HEK293 (cell line): Measurements from ENCODE around the gene VPS33A.

Source experiments
- BCL11B ChIP-seq: fragments of 450-650 bp; formaldehyde crosslinking; IDR thresholded peaks from 2 replicates; pipeline ENCODE4 v1.5.1; 2016; ENCODE audit warnings: low read depth, missing biosample characterization, missing genetic modification characterization
- GLIS2 ChIP-seq: fragments of 450-650 bp; formaldehyde crosslinking; IDR thresholded peaks from 2 replicates; pipeline ENCODE4 v1.5.1; 2016; ENCODE audit warnings: missing biosample characterization, missing genetic modification characterization
- HIC1 ChIP-seq: fragments of 450-650 bp; formaldehyde crosslinking; IDR thresholded peaks from 2 replicates; pipeline ENCODE4 v1.5.1; 2016; ENCODE audit warnings: missing biosample characterization, missing genetic modification characterization
- KLF1 ChIP-seq: fragments of 450-650 bp; formaldehyde crosslinking; IDR thresholded peaks from 2 replicates; pipeline ENCODE4 v1.5.1; 2016; ENCODE audit warnings: missing biosample characterization, missing genetic modification characterization
- KLF8 ChIP-seq: fragments of 450-650 bp; formaldehyde crosslinking; IDR thresholded peaks from 2 replicates; pipeline ENCODE4 v1.5.1; 2016; ENCODE audit warnings: missing biosample characterization, missing genetic modification characterization
- MEIS1 ChIP-seq: sonication (generic); formaldehyde crosslinking; IDR thresholded peaks from 2 replicates; pipeline ENCODE4 v1.8.1; 2022; ENCODE audit warnings: missing genetic modification reagents, mild to moderate bottlenecking, borderline replicate concordance
- OSR2 ChIP-seq: fragments of 450-650 bp; formaldehyde crosslinking; IDR thresholded peaks from 2 replicates; pipeline ENCODE4 v1.5.1; 2016; ENCODE audit warnings: missing biosample characterization, missing genetic modification characterization
- REPIN1 ChIP-seq: fragments of 450-650 bp; formaldehyde crosslinking; IDR thresholded peaks from 2 replicates; pipeline ENCODE4 v1.5.1; 2017; ENCODE audit warnings: missing biosample characterization, missing genetic modification characterization, low read depth
- SALL2 ChIP-seq: fragments of 450-650 bp; formaldehyde crosslinking; IDR thresholded peaks from 2 replicates; pipeline ENCODE4 v1.5.0; 2017; ENCODE audit warnings: missing biosample characterization, mild to moderate bottlenecking, missing genetic modification characterization, borderline replicate concordance
- SCRT2 ChIP-seq: fragments of 450-650 bp; formaldehyde crosslinking; IDR thresholded peaks from 2 replicates; pipeline ENCODE4 v1.5.1; 2016; ENCODE audit warnings: missing biosample characterization, missing genetic modification characterization
- YY2 ChIP-seq: fragments of 450-650 bp; formaldehyde crosslinking; IDR thresholded peaks from 2 replicates; pipeline ENCODE4 v1.5.1; 2016; ENCODE audit warnings: missing biosample characterization, missing genetic modification characterization
- ZBTB6 ChIP-seq: fragments of 450-650 bp; formaldehyde crosslinking; IDR thresholded peaks from 2 replicates; pipeline ENCODE4 v1.5.1; 2017; ENCODE audit warnings: missing biosample characterization, missing genetic modification characterization
- ZBTB8A ChIP-seq: fragments of 450-650 bp; formaldehyde crosslinking; IDR thresholded peaks from 2 replicates; pipeline ENCODE4 v1.5.1; 2016; ENCODE audit warnings: missing biosample characterization, missing genetic modification characterization
- ZFP37 ChIP-seq: fragments of 450-650 bp; formaldehyde crosslinking; IDR thresholded peaks from 2 replicates; pipeline ENCODE4 v1.5.1; 2016; ENCODE audit warnings: missing biosample characterization, missing genetic modification characterization
- ZNF133 ChIP-seq: fragments of 450-650 bp; formaldehyde crosslinking; IDR thresholded peaks from 2 replicates; pipeline ENCODE4 v1.5.1; 2016; ENCODE audit warnings: missing biosample characterization, missing genetic modification characterization
- ZNF155 ChIP-seq: fragments of 450-650 bp; formaldehyde crosslinking; IDR thresholded peaks from 2 replicates; pipeline ENCODE4 v1.5.1; 2016; ENCODE audit warnings: missing biosample characterization, missing genetic modification characterization
- ZNF18 ChIP-seq: fragments of 450-650 bp; formaldehyde crosslinking; IDR thresholded peaks from 2 replicates; pipeline ENCODE4 v1.5.1; 2016; ENCODE audit warnings: missing biosample characterization, missing genetic modification characterization
- ZNF221 ChIP-seq: fragments of 450-650 bp; formaldehyde crosslinking; IDR thresholded peaks from 2 replicates; pipeline ENCODE4 v1.5.1; 2017; ENCODE audit warnings: missing biosample characterization, missing genetic modification characterization, borderline replicate concordance
- ZNF248 ChIP-seq: fragments of 450-650 bp; formaldehyde crosslinking; IDR thresholded peaks from 2 replicates; pipeline ENCODE4 v1.5.1; 2017; ENCODE audit warnings: missing biosample characterization, missing genetic modification characterization
- ZNF311 ChIP-seq: fragments of 450-650 bp; formaldehyde crosslinking; IDR thresholded peaks from 2 replicates; pipeline ENCODE4 v1.5.1; 2017; ENCODE audit warnings: missing biosample characterization, missing genetic modification characterization, borderline replicate concordance
- ZNF362 ChIP-seq: fragments of 450-650 bp; formaldehyde crosslinking; IDR thresholded peaks from 2 replicates; pipeline ENCODE4 v1.5.1; 2016; ENCODE audit warnings: missing biosample characterization, missing genetic modification characterization
- ZNF416 ChIP-seq: fragments of 450-650 bp; formaldehyde crosslinking; IDR thresholded peaks from 2 replicates; pipeline ENCODE4 v1.5.1; 2016; ENCODE audit warnings: missing biosample characterization, missing genetic modification characterization
- ZNF433 ChIP-seq: fragments of 450-650 bp; formaldehyde crosslinking; IDR thresholded peaks from 2 replicates; pipeline ENCODE4 v1.5.1; 2016; ENCODE audit warnings: missing biosample characterization, missing genetic modification characterization, low read depth
- ZNF473 ChIP-seq: fragments of 450-650 bp; formaldehyde crosslinking; IDR thresholded peaks from 2 replicates; pipeline ENCODE4 v1.5.1; 2017; ENCODE audit warnings: missing biosample characterization, missing genetic modification characterization
- ZNF488 ChIP-seq: fragments of 450-650 bp; formaldehyde crosslinking; IDR thresholded peaks from 2 replicates; pipeline ENCODE4 v1.5.1; 2016; ENCODE audit warnings: missing biosample characterization, missing genetic modification characterization
- ZNF544 ChIP-seq: fragments of 450-650 bp; formaldehyde crosslinking; IDR thresholded peaks from 2 replicates; pipeline ENCODE4 v1.5.0; 2017; ENCODE audit warnings: missing biosample characterization, missing genetic modification characterization
- ZNF548 ChIP-seq: fragments of 450-650 bp; formaldehyde crosslinking; IDR thresholded peaks from 2 replicates; pipeline ENCODE4 v1.5.1; 2016; ENCODE audit warnings: missing biosample characterization, missing genetic modification characterization
- ZNF555 ChIP-seq: fragments of 450-650 bp; formaldehyde crosslinking; conservative IDR thresholded peaks from 2 replicates; pipeline ENCODE4 v1.5.1; 2017; ENCODE audit warnings: missing biosample characterization, mild to moderate bottlenecking, missing genetic modification characterization, inconsistent platforms
- ZNF558 ChIP-seq: fragments of 450-650 bp; formaldehyde crosslinking; IDR thresholded peaks from 2 replicates; pipeline ENCODE4 v1.5.1; 2016; ENCODE audit warnings: missing biosample characterization, missing genetic modification characterization
- ZNF560 ChIP-seq: fragments of 450-650 bp; formaldehyde crosslinking; IDR thresholded peaks from 2 replicates; pipeline ENCODE4 v1.5.1; 2017; ENCODE audit warnings: missing biosample characterization, missing genetic modification characterization, borderline replicate concordance
- ZNF585B ChIP-seq: fragments of 450-650 bp; formaldehyde crosslinking; IDR thresholded peaks from 2 replicates; pipeline ENCODE4 v1.5.1; 2016; ENCODE audit warnings: missing biosample characterization, missing genetic modification characterization
- ZNF626 ChIP-seq: fragments of 450-650 bp; sonication (Bioruptor Pico); formaldehyde crosslinking; IDR thresholded peaks from 2 replicates; pipeline ENCODE4 v1.5.1; 2018; ENCODE audit warnings: missing biosample characterization, missing genetic modification characterization, inconsistent platforms
- ZNF777 ChIP-seq: fragments of 450-650 bp; formaldehyde crosslinking; IDR thresholded peaks from 2 replicates; pipeline ENCODE4 v1.5.1; 2017; ENCODE audit warnings: missing biosample characterization, missing genetic modification characterization, borderline replicate concordance
- ZNF785 ChIP-seq: fragments of 450-650 bp; formaldehyde crosslinking; IDR thresholded peaks from 2 replicates; pipeline ENCODE4 v1.5.1; 2016; ENCODE audit warnings: missing biosample characterization, missing genetic modification characterization
- ZNF791 ChIP-seq: fragments of 450-650 bp; formaldehyde crosslinking; IDR thresholded peaks from 2 replicates; pipeline ENCODE4 v1.5.1; 2016; ENCODE audit warnings: missing biosample characterization, missing genetic modification characterization
- ZSCAN23 ChIP-seq: fragments of 450-650 bp; formaldehyde crosslinking; IDR thresholded peaks from 2 replicates; pipeline ENCODE4 v1.5.1; 2016; ENCODE audit warnings: missing biosample characterization, missing genetic modification characterization

Gene VPS33A

GRCh38 chr12:122203301-122204166 lies 62.8 kb downstream of the VPS33A start, which contains the start of gene B3GNT4 (continued):
- no peak for TF ChIP-seq ZNF626
- TF ChIP-seq ZNF221 (tag by site-specific recombination), result no peak
- TF ChIP-seq ZNF785 (tag by site-specific recombination), result no peak
- no peak for TF ChIP-seq ZNF555 (tag by site-specific recombination)
- TF ChIP-seq MEIS1 (CRISPR knock-in tag), result no peak
- TF ChIP-seq YY2 (tag by site-specific recombination), result no peak
- TF ChIP-seq ZNF18 (tag by site-specific recombination), result no peak
- peak; percentile 59; the same call in 1 of the 2 replicates for TF ChIP-seq GLIS2
- TF ChIP-seq ZSCAN23 (tag by site-specific recombination), result no peak
- peak; percentile 80 for TF ChIP-seq KLF1 (tag by site-specific recombination)
- no peak for TF ChIP-seq ZNF548 (tag by site-specific recombination)
- no peak for TF ChIP-seq BCL11B (tag by site-specific recombination)
- no peak for TF ChIP-seq ZBTB8A
- no peak for TF ChIP-seq ZNF155 (tag by site-specific recombination)
- TF ChIP-seq ZNF558 (tag by site-specific recombination), result no peak
- TF ChIP-seq ZNF133 (tag by site-specific recombination), result no peak
- TF ChIP-seq HIC1 (tag by site-specific recombination), result no peak
- no peak for TF ChIP-seq ZNF248 (tag by site-specific recombination)
- no peak for TF ChIP-seq ZNF433
- no peak for TF ChIP-seq SCRT2 (tag by site-specific recombination)
- no peak for TF ChIP-seq ZNF560
- no peak for TF ChIP-seq ZFP37 (tag by site-specific recombination)
- TF ChIP-seq SALL2, result no peak
- no peak for TF ChIP-seq ZNF488 (tag by site-specific recombination)
- no peak for TF ChIP-seq ZBTB6 (tag by site-specific recombination)
- TF ChIP-seq ZNF544, result no peak
- no peak for TF ChIP-seq ZNF362 (tag by site-specific recombination)
- no peak for TF ChIP-seq ZNF416 (tag by site-specific recombination)
- TF ChIP-seq ZNF777 (tag by site-specific recombination), result no peak
- no peak for TF ChIP-seq ZNF791 (tag by site-specific recombination)
- no peak for TF ChIP-seq ZNF311 (tag by site-specific recombination)
- TF ChIP-seq OSR2 (tag by site-specific recombination), result peak; percentile 51
- no peak for TF ChIP-seq REPIN1 (tag by site-specific recombination)
- TF ChIP-seq ZNF585B (tag by site-specific recombination), result no peak
- peak; percentile 73; the same call in 1 of the 2 replicates for TF ChIP-seq KLF8 (tag by site-specific recombination)
- TF ChIP-seq ZNF473, result no peak
